T47D (cell line): ENCODE data around the gene SHCBP1.
"Not testable (repeated sequence)": the region's sequence is repeated elsewhere in the genome, so short reads cannot be mapped to it uniquely, and the experiment has no call there.

Experiments used
- DNase-seq, 2 experiments: peaks; one replicate each; pipeline versions ENCODE4 v3.0.0 to v3.0.0-alpha.2; 2011 to 2012; ENCODE audit warnings: low read depth in 1 of 2, low spot score in 1 of 2
- JUND ChIP-seq: IDR thresholded peaks from 2 replicates; pipeline ENCODE4 v1.6.1; 2012; ENCODE audit warnings: low read depth
- in situ Hi-C: cut with HindIII; loops from 2 replicates; pipeline ENCODE4 v1.10.0; 2016; ENCODE audit warnings: low sequenced_read_pairs, low pct_unique_long_range_greater_than_20kb

The SHCBP1 gene

GRCh38 chr16:46627746-46628145, 6.6 kb upstream of the SHCBP1 start:
- DNase-seq, result no peak
- in situ Hi-C loops, result no loop called here
- no peak for TF ChIP-seq JUND

GRCh38 chr16:46626681-46627080, 5.5 kb upstream of the SHCBP1 start:
- in situ Hi-C loops, DNase-seq: not testable (repeated sequence)

- in situ Hi-C loops, result not testable (repeated sequence)
Observed at GRCh38 chr16:46624862-46625261, 3.7 kb upstream of the SHCBP1 start.

GRCh38 chr16:46623707-46624106, 2.5 kb upstream of the SHCBP1 start:
- in situ Hi-C loops, DNase-seq: not testable (repeated sequence)

More at GRCh38 chr16:46624862-46625261, 3.7 kb upstream of the SHCBP1 start:
- DNase-seq, result not testable (repeated sequence)

GRCh38 chr16:46623246-46623645, 2.1 kb upstream of the SHCBP1 start:
- in situ Hi-C loops, DNase-seq: not testable (repeated sequence)

GRCh38 chr16:46621934-46622676, 926 bp upstream of the SHCBP1 start:
- no peak for TF ChIP-seq JUND
- DNase-seq, result no peak
- in situ Hi-C loops, result no loop called here

GRCh38 chr16:46620266-46621005, 743 bp downstream of the SHCBP1 start:
- peak in 1 of 2 experiments; percentile 14 for DNase-seq
- no peak for TF ChIP-seq JUND
- in situ Hi-C loops, result no loop called here

- in situ Hi-C loops, result no loop called here
- DNase-seq, result no peak
- no peak for TF ChIP-seq JUND
Observed at GRCh38 chr16:46618516-46618915, 2.7 kb downstream of the SHCBP1 start.

- in situ Hi-C loops, result no loop called here
- DNase-seq, result no peak
Observed at GRCh38 chr16:46614006-46614405, 7.2 kb downstream of the SHCBP1 start.

GRCh38 chr16:46613352-46613751, 7.8 kb downstream of the SHCBP1 start:
- DNase-seq, result no peak
- in situ Hi-C loops, result no loop called here
- TF ChIP-seq JUND, result no peak

More at GRCh38 chr16:46614006-46614405, 7.2 kb downstream of the SHCBP1 start:
- TF ChIP-seq JUND, result no peak

GRCh38 chr16:46612121-46612520, 9.1 kb downstream of the SHCBP1 start:
- DNase-seq, result no peak
- in situ Hi-C loops, result no loop called here
- no peak for TF ChIP-seq JUND

- DNase-seq, result peak in 1 of 2 experiments; percentile 60
- TF ChIP-seq JUND, result no peak
- in situ Hi-C loops, result no loop called here
Observed at GRCh38 chr16:46607529-46607928, 13.7 kb downstream of the SHCBP1 start.

GRCh38 chr16:46606231-46606630, 14.9 kb downstream of the SHCBP1 start:
- DNase-seq, result no peak
- no peak for TF ChIP-seq JUND
- in situ Hi-C loops, result no loop called here
